H1 (cell line): ENCODE results near the gene TBC1D24. TPM values are rescaled to one million over a fixed set of nuclear protein-coding genes. Genes with fewer than 3 reads are reported as not detected.

Experiments used
- CTCF ChIA-PET: fragments of 300-600 bp; sonication (Branson Sonifier 250); formaldehyde crosslinking; loops from one replicate; lab custom pipeline; 2021; ENCODE audit not compliant: partially characterized antibody; lab: Charles Lee
- POLR2A ChIA-PET: fragments of 300-600 bp; sonication (Branson Sonifier 250); formaldehyde crosslinking; loops from one replicate; lab custom pipeline; 2021; ENCODE audit warnings: inconsistent platforms; ENCODE audit not compliant: partially characterized antibody; lab: Charles Lee
- DNase-seq, 2 experiments: peaks; one replicate each; pipeline versions ENCODE4 v3.0.0 to v3.0.0-alpha.2; 2010 to 2022; ENCODE audit warnings: low spot score in 2 of 2, low read depth in 1 of 2, mixed read lengths in 1 of 2
- FAIRE-seq: peaks from 2 replicates; lab custom pipeline; 2011; peaks lifted over from hg19 to GRCh38; lab: Jason Lieb, UNC
- H2AFZ ChIP-seq: 2 replicates; pipeline ENCODE4 v1.8.1; 2012; ENCODE audit warnings: low read length, inconsistent platforms
- H2AK5ac ChIP-seq: 2 replicates; pipeline ENCODE4 v1.6.1; 2013; ENCODE audit warnings: low read depth, low read length
- H2BK120ac ChIP-seq: replicated peaks from 2 replicates; pipeline ENCODE3; 2013; ENCODE audit warnings: low read depth, low read length, inconsistent platforms
- H2BK12ac ChIP-seq: 2 replicates; pipeline ENCODE4 v1.6.1; 2013; ENCODE audit warnings: low read depth, low read length
- H2BK15ac ChIP-seq: 2 replicates; pipeline ENCODE4 v1.6.1; 2013; ENCODE audit warnings: low read length
- H2BK20ac ChIP-seq: 2 replicates; pipeline ENCODE4 v1.6.1; 2013; ENCODE audit warnings: low read length
- H2BK5ac ChIP-seq: 2 replicates; pipeline ENCODE4 v1.6.1; 2013; ENCODE audit warnings: low read depth, low read length
- H3K14ac ChIP-seq: 2 replicates; pipeline ENCODE4 v1.6.1; 2013; ENCODE audit warnings: inconsistent platforms; ENCODE audit not compliant: insufficient read length
- H3K18ac ChIP-seq: 2 replicates; pipeline ENCODE4 v1.6.1; 2013; ENCODE audit warnings: low read length; ENCODE audit errors: extremely low read depth
- H3K23ac ChIP-seq: 2 replicates; pipeline ENCODE4 v1.6.1; 2013; ENCODE audit warnings: inconsistent platforms; ENCODE audit not compliant: insufficient read length
- H3K23me2 ChIP-seq: 2 replicates; pipeline ENCODE4 v1.6.1; 2013; ENCODE audit warnings: low read depth, low read length
- H3K27ac ChIP-seq: 2 replicates; pipeline ENCODE4 v1.6.1; 2011; ENCODE audit warnings: low read depth, low read length, inconsistent platforms
- H3K27me3 ChIP-seq, 4 experiments: replicated peaks in 1 of 4; 1 replicate in 1 of 4; 2 replicates in 3 of 4; pipeline versions ENCODE4 v1.6.1 to v1.8.1; 2011 to 2013; ENCODE audit warnings: low read length in 3 of 4, mild to moderate bottlenecking in 3 of 4, inconsistent platforms in 2 of 4, mixed read lengths in 2 of 4, moderate library complexity in 1 of 4; ENCODE audit not compliant: control insufficient read depth in 3 of 4, insufficient read depth in 3 of 4; ENCODE audit errors: extremely low read depth in 1 of 4
- H3K36me3 ChIP-seq, 4 experiments: 2 replicates each; pipeline versions ENCODE4 v1.6.1 to v1.8.1; 2011 to 2013; ENCODE audit warnings: mild to moderate bottlenecking in 4 of 4, low read length in 3 of 4, moderate library complexity in 2 of 4, control low read depth in 1 of 4, inconsistent platforms in 1 of 4; ENCODE audit not compliant: insufficient read depth in 4 of 4, control insufficient read depth in 2 of 4
- H3K4ac ChIP-seq: replicated peaks from 2 replicates; pipeline ENCODE3; 2013; ENCODE audit warnings: low read length, low read depth, mixed read lengths, inconsistent platforms; ENCODE audit not compliant: insufficient read length
- H3K4me1 ChIP-seq, 4 experiments: replicated peaks in 1 of 4; 1 replicate in 1 of 4; 2 replicates in 3 of 4; pipeline versions ENCODE4 v1.6.1 to v1.8.1; 2011 to 2013; ENCODE audit warnings: low read length in 3 of 4, inconsistent platforms in 2 of 4, mixed read lengths in 1 of 4; ENCODE audit not compliant: insufficient read depth in 4 of 4, control insufficient read depth in 3 of 4
- H3K4me2 ChIP-seq, 2 experiments: 2 replicates each; pipeline versions ENCODE4 v1.6.1 to v1.8.1; 2011 to 2013; ENCODE audit warnings: low read depth in 2 of 2, low read length in 2 of 2, control low read depth in 1 of 2, inconsistent platforms in 1 of 2, mild to moderate bottlenecking in 1 of 2; ENCODE audit not compliant: insufficient read depth in 1 of 2
- H3K4me3 ChIP-seq, 4 experiments: fragments of 200-600, 300-600 bp in 1 of 4; sonication (generic), shearing (Covaris generic), sonication (Bioruptor Twin) in 1 of 4; 2 replicates each; pipeline versions ENCODE4 v1.5.1 to v1.8.1; 2011 to 2016; ENCODE audit warnings: low read length in 4 of 4, low read depth in 3 of 4, control low read depth in 2 of 4, inconsistent platforms in 2 of 4, mild to moderate bottlenecking in 2 of 4, mixed read lengths in 1 of 4, moderate library complexity in 1 of 4; ENCODE audit not compliant: insufficient read depth in 2 of 4; ENCODE audit errors: extremely low read depth in 1 of 4
- H3K56ac ChIP-seq: replicated peaks from 2 replicates; pipeline ENCODE3; 2013; ENCODE audit warnings: low read depth, mild to moderate bottlenecking, mixed read lengths, low read length, inconsistent platforms; ENCODE audit not compliant: insufficient read length
- H3K79me1 ChIP-seq: 2 replicates; pipeline ENCODE4 v1.6.1; 2013; ENCODE audit warnings: low read depth, low read length, control low read depth
- H3K79me2 ChIP-seq, 2 experiments: 2 replicates each; pipeline versions ENCODE4 v1.6.1 to v1.8.1; 2012 to 2013; ENCODE audit warnings: low read length in 2 of 2, mild to moderate bottlenecking in 2 of 2, inconsistent platforms in 1 of 2; ENCODE audit not compliant: insufficient read depth in 2 of 2, control insufficient read depth in 1 of 2
- H3K9ac ChIP-seq, 4 experiments: replicated peaks in 1 of 4; 1 replicate in 1 of 4; 2 replicates in 3 of 4; pipeline versions ENCODE4 v1.6.1 to v1.8.1; 2011 to 2013; ENCODE audit warnings: low read depth in 3 of 4, low read length in 3 of 4, control low read depth in 2 of 4, mild to moderate bottlenecking in 2 of 4, moderate library complexity in 2 of 4, inconsistent platforms in 1 of 4; ENCODE audit errors: extremely low read depth in 1 of 4
- H3K9me3 ChIP-seq, 2 experiments: 2 replicates each; pipeline versions ENCODE4 v1.6.1 to v1.8.1; 2012 to 2013; ENCODE audit warnings: mild to moderate bottlenecking in 2 of 2, moderate library complexity in 2 of 2, control low read depth in 1 of 2, inconsistent platforms in 1 of 2, low read depth in 1 of 2, low read length in 1 of 2, mixed read lengths in 1 of 2; ENCODE audit not compliant: insufficient read depth in 2 of 2
- H4K20me1 ChIP-seq, 2 experiments: replicated peaks in 1 of 2; 2 replicates each; pipeline versions ENCODE3 to v1.8.1; 2011 to 2013; ENCODE audit warnings: inconsistent platforms in 2 of 2, low read length in 2 of 2, mild to moderate bottlenecking in 1 of 2; ENCODE audit not compliant: insufficient read depth in 2 of 2, control insufficient read depth in 1 of 2
- H4K5ac ChIP-seq: 2 replicates; pipeline ENCODE4 v1.6.1; 2013; ENCODE audit warnings: low read length, low read depth, mixed read lengths, inconsistent platforms; ENCODE audit not compliant: insufficient read length
- H4K8ac ChIP-seq: 2 replicates; pipeline ENCODE4 v1.8.0; 2013; ENCODE audit warnings: mild to moderate bottlenecking, moderate library complexity, low read length, inconsistent platforms; ENCODE audit not compliant: insufficient read depth; ENCODE audit errors: extremely low read depth
- H4K91ac ChIP-seq: replicated peaks from 2 replicates; pipeline ENCODE3; 2013; ENCODE audit warnings: low read length, mixed read lengths, inconsistent platforms; ENCODE audit not compliant: insufficient read length
- ATF2 ChIP-seq: IDR thresholded peaks from 2 replicates; pipeline ENCODE4 v1.6.1; 2012; ENCODE audit warnings: low read length, inconsistent platforms
- POLR2A ChIP-seq, 2 experiments: IDR thresholded peaks; 1 replicate in 1 of 2; 2 replicates in 1 of 2; pipeline ENCODE4 v1.6.1; 2011; ENCODE audit warnings: low read depth in 2 of 2, low read length in 2 of 2, mild to moderate bottlenecking in 2 of 2; ENCODE audit errors: control extremely low read depth in 1 of 2
- SP1 ChIP-seq: IDR thresholded peaks from 2 replicates; pipeline ENCODE4 v1.6.1; 2011; ENCODE audit warnings: low read depth, low read length
- WGBS, 2 experiments: shearing (Covaris generic) in 1 of 2; methylation state at CpG; one replicate each; pipeline versions ENCODE4 v1.1.6 to v1.1.7; 2013 to 2015; ENCODE audit warnings: low lambda C conversion rate in 2 of 2, mixed read lengths in 2 of 2, inconsistent platforms in 1 of 2, low coverage in 1 of 2, missing lambda C conversion rate in 1 of 2; ENCODE audit not compliant: insufficient replicate concordance in 2 of 2, insufficient coverage in 1 of 2, insufficient read length in 1 of 2; ENCODE audit errors: extremely low coverage in 1 of 2, missing lambda C conversion rate in 1 of 2; 5-methylcytosine and 5-hydroxymethylcytosine counted together
- polyA plus RNA-seq, 7 experiments: library from polyadenylated mRNA; depleted of rRNA in 3 of 7; stranded (reverse) in 5 of 7; unstranded in 2 of 7; fragments of >200 nt in 5 of 7; fragments of 200-250 nt in 2 of 7; gene quantifications; 1 replicate in 5 of 7; 2 replicates in 1 of 7; 4 replicates in 1 of 7; pipeline versions ENCODE4 v1.2.1 to v1.2.3, GENCODE V29; 2011 to 2013; ENCODE audit warnings: missing spikeins in 2 of 7, mixed read lengths in 2 of 7
- total RNA-seq: library from RNA; stranded (reverse); fragmentation: NEBNext Ultra II Directional; extraction: Animal tissue kit (Norgen Biotek cat#: 25700); gene quantifications from 2 replicates; pipeline ENCODE4 v1.2.1, GENCODE V29; 2021

Gene TBC1D24
- total and polyA plus RNA-seq, 2 of the 8 experiments (the other 6 are each of a cell fraction or from before 2014, with no cell fraction given) = 8.7 to 21.5 TPM

GRCh38 chr16:2517954-2518605 is 43.2 kb downstream of the TBC1D24 start:
- no peaks in the 10 kb centered on the region for H3K9me3 ChIP-seq
- H3K56ac ChIP-seq = no peak overlapping the region
- DNase-seq (no peak), FAIRE-seq (no peak)
- peaks cover 26 to 61% of the 10 kb centered on the region in 2 experiments for H3K79me2 ChIP-seq
- no peak overlapping the region for H2BK20ac ChIP-seq
- no peak overlapping the region for H2AK5ac ChIP-seq
- H2BK5ac ChIP-seq = no peak overlapping the region
- H3K14ac ChIP-seq = no peak overlapping the region
- H3K79me1 ChIP-seq = peaks cover 22% of the 10 kb centered on the region
- no peak overlapping the region for H3K9ac ChIP-seq
- H4K5ac ChIP-seq = no peak overlapping the region
- no peaks in the 10 kb centered on the region for H3K27me3 ChIP-seq
- H2BK120ac ChIP-seq = no peak overlapping the region
- WGBS, 2 experiments = 88% methylated on average over 12 of the region's 12 CpGs; no CpG with 5 or more reads in 1 of the 2 experiments
- CTCF ChIA-PET = interaction anchor here (0.9 to 1.4 kb wide), 5 partner anchors 13 to 254 kb away, joined by 3 to 4 read pairs (median 3); partner anchors contain the start of gene CEMP1
- no peak overlapping the region for H3K4me3 ChIP-seq
- peaks cover 0 to 24% (median 7%) of the 10 kb centered on the region in 4 experiments; a peak in 6 of 7 replicates for H3K4me1 ChIP-seq
- no peak overlapping the region for H3K4ac ChIP-seq
- H2AFZ ChIP-seq = no peak overlapping the region
- H2BK15ac ChIP-seq = no peak overlapping the region
- H3K23ac ChIP-seq = no peak overlapping the region
- POLR2A ChIA-PET = interaction anchor here (0.8 to 7.6 kb wide), 3 partner anchors 9 to 32 kb away, joined by 3 to 108 read pairs (median 4); partner anchors contain the start of gene CEMP1
- H3K18ac ChIP-seq = no peak overlapping the region
- H4K91ac ChIP-seq = no peak overlapping the region
- H2BK12ac ChIP-seq = no peak overlapping the region
- H4K8ac ChIP-seq = peak overlapping the region; percentile 64; the same call in 1 of the 2 replicates
- H3K23me2 ChIP-seq = peaks cover 12% of the 10 kb centered on the region; the same call in 1 of the 2 replicates
- H4K20me1 ChIP-seq = peaks cover 31 to 38% of the 10 kb centered on the region in 2 experiments
- TF ChIP-seq ATF2 (no peak), SP1 (no peak), POLR2A (IDR thresholded peaks at IDR 0.05; ENCODE audit: control extremely low read depth in 1 of 2, low read depth in 2 of 2, low read length in 2 of 2) (0 out of 3 replicates have a peak, but pooled peaks of 1 of the 2 experiments have one; percentile 20)
- TF ChIP-seq, all 59 proteins: peak for 1
- Histone ChIP-seq H3K4me2 (no peak overlapping the region), H3K36me3 (peaks cover 0 to under 1% (median 0%) of the 10 kb centered on the region in 4 experiments; a peak in 3 of 8 replicates), H3K27ac (no peak overlapping the region)
